Activated CD4-positive, alpha-beta T cell treated with anti-CD3 and anti-CD28 coated beads, Interleukin-2, Interleukin-4, amounts not matched to agents 100 ng/mL and 50 ng/mL, durations not matched to agents 16 hours and 8 hours (primary cell): ENCODE measurements around the gene TTLL1.

Source experiments
- DNase-seq: peaks from one replicate; pipeline ENCODE4 v3.0.0-alpha.2; 2020; ENCODE audit warnings: low spot score

The TTLL1 gene

GRCh38 chr22:43088984-43089717 lies at the start of gene TTLL1:
TSS of gene TTLL1 (minus strand) at chr22:43089391. CDS start at chr22:43075586, 13,805 bp downstream.
- DNase-seq = peak; percentile 93

DNA sequence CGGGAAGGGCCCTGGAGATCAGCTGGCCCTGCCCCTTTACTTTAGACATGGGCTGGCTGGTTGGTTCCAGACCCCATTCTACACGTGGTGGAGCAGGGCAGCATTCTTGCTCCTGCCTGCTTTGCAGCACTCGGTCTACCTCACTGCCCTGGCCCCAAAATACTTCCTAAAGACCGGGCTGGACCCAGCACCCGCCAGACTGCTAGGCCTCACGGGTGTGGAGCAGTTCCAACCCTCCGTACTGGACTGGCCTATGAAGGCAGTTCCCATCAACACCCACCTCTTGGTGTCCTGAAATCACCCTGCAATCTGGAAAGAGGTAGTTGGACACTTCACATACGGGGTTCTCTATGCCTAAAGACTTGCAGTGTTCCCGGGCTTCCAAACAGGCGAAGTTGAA lies 47.6 kb upstream of the TTLL1 start:
- no peak for DNase-seq

- peak; percentile 31 for DNase-seq
Observed at GRCh38 chr22:43136255-43136654, 47.1 kb upstream of the TTLL1 start.

GRCh38 chr22:43135565-43135964 lies 46.4 kb upstream of the TTLL1 start:
- no peak for DNase-seq

- DNase-seq = no peak
Observed at GRCh38 chr22:43134553-43134952, 45.4 kb upstream of the TTLL1 start.

DNA sequence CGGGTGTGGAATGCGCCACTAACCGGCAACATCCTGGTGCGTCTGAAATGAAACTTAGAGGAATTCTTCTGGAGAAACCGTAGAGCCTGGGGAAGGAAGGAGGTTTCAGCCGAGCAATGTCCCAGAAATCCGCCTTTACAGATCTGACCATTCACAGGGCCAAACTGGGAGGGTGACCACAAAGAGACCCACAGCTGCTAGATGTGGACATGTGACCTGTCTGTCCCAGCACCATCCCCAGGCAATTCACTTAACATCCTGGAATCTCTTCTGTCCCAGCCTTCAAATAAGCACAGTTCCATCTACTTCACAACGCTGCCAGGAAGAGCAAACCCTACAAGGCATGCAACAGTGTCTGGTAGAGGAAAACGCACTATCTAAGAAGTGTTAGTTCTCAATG lies 44.2 kb upstream of the TTLL1 start:
- no peak for DNase-seq

- no peak for DNase-seq
Observed at GRCh38 chr22:43131773-43132501, 42.7 kb upstream of the TTLL1 start.

DNA sequence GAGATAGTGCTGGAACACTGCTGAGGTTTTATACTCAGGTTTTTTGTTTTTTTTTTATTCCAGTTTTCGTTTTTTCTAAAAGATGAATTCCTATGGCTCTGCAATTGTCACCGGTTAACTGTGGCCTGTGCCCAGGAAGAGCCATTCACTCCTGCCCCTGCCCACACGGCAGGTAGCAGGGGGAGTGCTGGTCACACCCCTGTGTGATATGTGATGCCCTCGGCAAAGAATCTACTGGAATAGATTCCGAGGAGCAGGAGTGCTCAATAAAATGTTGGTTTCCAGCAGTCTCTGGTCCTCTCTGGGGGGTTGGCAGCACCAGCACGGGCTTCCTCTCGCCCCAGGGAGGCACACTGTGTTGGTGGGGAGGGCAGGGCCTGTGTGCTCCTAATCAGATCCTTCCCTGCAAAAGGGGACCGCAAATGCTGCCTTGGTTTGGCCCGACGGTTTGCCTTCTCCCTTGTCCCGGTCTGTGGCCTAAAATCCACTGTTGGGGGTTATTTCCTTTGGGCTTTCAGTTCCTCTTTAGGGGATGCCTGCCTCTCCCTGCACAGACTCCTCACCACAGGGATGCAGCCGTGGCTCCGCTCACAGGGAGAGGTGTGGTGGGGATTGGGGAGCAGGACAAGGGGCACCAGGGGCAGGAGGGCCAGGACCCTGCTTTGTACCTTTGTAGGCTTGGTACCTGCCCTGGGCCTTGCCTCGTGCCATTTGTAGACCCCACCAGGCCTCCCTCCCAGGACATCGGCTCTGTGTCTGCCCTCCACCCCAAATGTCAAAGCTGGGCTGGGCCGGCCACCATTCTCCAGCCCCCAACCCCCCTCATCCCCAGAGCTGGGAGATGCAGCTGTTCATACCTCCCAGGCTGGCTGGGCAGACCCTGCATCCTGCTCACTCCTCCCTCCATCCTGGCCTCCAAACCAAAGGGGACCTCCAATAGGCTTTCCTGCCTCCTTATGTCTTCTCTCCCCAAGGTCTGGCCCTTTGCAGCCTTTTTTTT lies 40.5 kb upstream of the TTLL1 start:
- no peak for DNase-seq

- DNase-seq = no peak
Observed at GRCh38 chr22:43128928-43129424, 39.8 kb upstream of the TTLL1 start.

DNA sequence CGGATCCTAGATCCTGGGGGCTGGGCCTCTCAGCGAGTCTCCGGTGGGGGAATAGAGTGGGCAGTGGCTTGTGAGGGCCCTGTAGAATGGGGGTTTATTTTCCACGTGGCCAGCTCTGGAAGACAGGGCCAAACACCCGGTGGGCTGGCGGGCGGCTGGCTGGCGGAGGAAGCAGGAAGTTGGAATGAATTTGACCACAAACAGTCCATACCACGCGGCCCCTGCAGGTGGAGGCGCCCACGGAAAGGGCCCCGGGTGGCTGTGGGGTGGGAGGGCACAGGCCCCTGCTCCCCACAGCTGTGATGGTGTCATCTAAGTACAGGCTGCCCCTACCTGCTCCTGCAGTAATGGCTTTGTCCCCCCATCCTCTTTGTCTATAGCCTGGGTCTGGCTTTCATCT lies 38.9 kb upstream of the TTLL1 start:
- no peak for DNase-seq

DNA sequence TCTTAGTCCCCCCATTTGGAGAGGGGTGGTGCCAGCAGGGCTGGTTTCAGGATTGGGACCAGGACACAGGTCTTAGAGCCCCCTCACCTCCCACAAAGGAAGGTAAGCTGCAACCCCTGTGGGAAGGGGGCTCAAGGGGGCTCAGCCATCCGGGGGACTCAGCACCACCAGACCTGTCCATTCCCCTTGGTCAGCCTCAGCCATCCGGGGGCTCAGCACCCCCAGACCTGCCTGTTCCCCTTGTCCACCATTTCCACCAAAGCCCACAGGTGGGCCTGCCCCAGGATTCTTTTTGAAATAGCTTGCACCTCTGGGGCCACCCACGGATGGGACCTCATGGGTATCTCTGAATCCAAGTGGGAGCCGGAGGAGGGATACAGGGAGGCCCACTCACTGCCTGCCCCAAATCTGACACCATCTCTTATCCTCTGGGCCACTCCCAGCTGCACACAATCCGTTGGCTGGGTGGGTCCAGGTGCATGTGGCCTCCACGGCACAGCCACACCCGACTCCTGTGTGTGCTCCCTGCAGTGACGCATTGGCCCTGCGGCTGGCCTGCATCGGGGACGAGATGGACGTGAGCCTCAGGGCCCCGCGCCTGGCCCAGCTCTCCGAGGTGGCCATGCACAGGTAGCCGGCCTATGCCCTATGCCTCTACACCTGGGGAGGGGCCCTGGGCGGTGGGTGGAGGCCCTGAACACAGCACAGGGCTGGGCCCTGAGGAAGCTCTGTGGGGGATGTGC lies 38.1 kb upstream of the TTLL1 start:
- no peak for DNase-seq

DNA sequence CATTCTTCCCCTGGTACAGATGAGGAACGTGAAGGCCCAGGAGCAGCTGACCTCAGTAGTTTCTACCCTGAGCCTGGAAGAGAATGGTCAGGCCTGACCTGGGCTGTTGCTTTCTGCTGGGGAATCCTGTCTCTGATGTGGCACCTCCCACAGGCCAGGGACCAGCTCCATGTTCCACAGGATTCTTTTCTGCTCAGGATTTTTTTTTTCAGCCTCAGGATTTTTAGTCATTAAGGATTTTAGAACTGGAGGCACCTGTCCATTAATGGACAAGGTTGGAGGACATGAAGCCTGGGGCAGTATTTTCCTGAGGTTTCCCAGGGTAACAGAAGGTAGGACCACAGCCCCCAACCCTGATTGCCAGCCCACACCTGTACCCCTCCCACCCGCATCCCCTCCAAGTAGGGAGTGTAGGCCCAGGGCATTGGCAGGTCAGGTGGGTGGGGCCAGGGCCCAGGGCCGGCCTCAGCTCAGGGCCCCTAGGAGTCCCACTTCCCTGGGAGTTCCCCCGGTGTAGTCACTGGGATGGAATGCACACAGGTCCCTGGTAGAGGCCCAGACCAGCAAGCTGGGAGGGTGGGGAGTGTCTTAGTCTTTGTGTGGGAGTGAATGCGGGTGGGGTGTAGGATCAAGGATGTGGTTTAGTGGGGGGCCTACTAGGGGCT lies 37.4 kb upstream of the TTLL1 start:
- no peak for DNase-seq

DNA sequence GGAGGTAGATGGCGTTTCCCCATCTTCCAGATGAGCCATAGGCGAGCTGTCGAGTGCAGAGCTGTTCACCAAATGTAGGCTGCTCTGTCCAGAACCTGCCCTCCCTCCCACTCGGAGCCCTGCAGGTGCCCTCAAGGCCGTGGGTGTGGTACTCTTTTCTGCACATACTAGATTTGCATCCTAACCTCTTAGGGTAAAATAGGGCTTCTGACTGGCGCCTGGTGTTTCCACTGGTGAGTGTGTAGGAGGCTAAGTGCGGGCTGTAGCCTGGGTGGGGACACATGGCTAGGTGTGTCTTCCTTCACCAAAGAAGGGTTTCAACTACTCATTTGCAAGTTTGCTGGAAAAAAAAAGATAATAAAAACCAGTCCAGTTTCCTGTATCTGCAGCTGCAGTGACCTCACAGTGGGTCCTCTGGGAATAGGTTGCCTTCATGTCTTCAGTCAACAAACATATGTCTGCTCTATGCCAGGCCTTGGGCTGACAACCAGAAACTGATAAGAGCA lies 29.8 kb upstream of the TTLL1 start:
- no peak for DNase-seq

DNA sequence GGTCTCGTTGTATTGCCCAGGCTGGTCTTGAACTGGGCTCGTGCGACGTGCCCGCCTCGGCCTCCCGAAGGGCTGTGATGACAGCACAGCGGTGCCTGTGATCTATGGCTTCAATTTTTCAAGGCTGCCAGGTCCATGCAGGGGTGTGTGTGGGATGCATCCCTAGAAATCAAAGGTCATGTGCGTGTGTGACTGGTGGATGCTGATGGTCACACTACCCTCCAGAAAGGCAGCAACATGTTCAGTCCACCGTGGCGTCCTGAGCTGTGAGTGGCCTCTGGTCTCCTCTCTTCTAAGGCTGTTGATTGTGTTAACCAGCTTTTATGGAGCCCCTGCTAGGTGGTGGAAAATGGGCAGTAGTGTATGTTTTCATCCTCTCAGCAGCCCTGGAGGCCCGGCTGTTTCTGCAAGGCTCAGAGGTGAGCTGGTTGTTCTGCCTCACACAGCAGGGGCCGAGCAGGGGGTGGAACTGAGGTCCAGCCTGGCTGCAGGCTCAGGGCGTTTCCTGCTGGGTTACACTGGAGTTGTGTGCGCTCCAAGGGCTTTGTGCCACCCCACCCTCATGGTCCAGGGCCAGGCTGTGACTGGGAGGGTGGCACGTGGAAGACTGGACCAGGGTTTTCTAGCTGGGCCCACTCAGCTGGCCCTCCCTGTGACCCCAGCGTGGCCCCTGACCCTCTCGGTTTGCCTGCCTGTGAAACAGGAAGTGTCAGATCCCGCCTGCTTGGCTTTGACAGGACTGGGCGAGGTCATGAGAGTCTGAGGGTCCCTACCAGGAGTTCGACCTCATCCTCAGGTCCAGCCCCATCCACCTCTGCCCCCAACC lies 29.0 kb upstream of the TTLL1 start:
- DNase-seq = no peak

- DNase-seq = no peak
Observed at GRCh38 chr22:43116932-43117331, 27.7 kb upstream of the TTLL1 start.

DNA sequence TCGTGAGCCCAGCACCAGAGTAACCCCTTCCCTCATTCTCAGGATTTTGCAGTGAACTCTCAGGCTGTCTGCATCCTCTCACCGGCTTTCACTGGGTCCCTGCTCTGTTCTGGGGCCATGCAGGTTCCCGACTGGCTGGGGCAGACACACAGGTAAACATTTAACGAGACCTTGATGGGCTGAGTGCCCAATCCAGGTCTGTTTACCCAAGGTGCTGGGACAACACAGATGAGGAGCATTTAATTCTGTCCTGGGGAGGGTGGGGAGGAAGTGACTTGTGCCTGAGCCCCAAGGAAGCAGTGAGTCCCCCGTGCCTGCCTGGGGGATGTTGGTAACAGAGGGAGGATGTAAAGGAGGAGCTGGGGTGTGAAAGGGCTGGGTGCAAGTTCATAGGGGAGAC lies 25.8 kb upstream of the TTLL1 start:
- no peak for DNase-seq

DNA sequence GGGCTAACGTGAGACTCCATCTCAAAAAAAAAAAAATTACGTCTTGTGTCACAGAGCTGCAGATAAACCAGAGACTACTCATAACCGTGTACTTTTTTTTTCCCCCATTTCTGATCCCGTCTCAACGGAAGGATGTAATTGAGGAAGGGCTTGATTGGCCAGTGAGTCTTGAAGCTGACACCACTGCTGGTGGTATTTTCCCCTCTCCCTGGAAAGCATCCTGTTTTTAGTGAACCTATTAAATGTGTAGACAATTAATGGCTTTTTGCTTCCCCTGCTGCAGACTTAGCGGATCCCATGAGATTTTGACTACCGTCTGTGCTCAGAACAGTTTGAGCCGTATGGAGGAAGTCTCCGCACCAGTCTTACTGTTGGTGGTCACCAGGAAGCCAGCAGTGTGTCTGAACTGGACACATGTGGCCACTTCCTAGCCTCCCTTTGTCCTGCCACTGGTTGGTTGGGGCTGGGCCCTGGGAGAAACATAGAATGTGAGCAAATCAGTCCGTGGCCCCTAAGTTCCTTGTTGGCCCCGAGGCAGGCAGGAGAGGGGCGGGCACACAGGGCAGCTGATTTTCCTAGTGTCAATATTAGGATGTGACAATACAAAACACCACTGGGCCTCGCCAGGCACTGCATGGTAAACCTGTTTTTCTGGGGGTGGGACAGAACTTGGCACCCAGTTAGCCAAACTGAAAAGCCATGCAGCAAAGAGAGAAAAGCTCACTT lies 24.5 kb upstream of the TTLL1 start:
- no peak for DNase-seq

- no peak for DNase-seq
Observed at GRCh38 chr22:43110927-43111623, 21.9 kb upstream of the TTLL1 start.
